Peyer's patch (tissue), 4 donors: ENCODE measurements around the gene TEX19.

Experiments used
- POLR2A ChIP-seq, 2 donors: fragments of 450-650 bp; IDR thresholded peaks; one replicate each; pipeline ENCODE4 v1.5.1; 2017; ENCODE audit warnings: antibody characterized with exemption in 2 of 2, mild to moderate bottlenecking in 2 of 2, moderate library complexity in 2 of 2
- TF ChIP-seq, protein P1 (sequence below), 6 experiments: fragments of 450-650 bp in 4 of 6; fragments of 200-600 bp in 2 of 6; sonication (generic) in 1 of 6; IDR thresholded peaks; one replicate each; pipeline ENCODE4 v1.5.1; 2017 to 2019; ENCODE audit warnings: antibody characterized with exemption in 6 of 6, mild to moderate bottlenecking in 3 of 6, moderate library complexity in 1 of 6

GRCh38 chr17:82390015-82390859, 31.2 kb downstream of the TEX19 start:
- TF ChIP-seq, protein P1, sequence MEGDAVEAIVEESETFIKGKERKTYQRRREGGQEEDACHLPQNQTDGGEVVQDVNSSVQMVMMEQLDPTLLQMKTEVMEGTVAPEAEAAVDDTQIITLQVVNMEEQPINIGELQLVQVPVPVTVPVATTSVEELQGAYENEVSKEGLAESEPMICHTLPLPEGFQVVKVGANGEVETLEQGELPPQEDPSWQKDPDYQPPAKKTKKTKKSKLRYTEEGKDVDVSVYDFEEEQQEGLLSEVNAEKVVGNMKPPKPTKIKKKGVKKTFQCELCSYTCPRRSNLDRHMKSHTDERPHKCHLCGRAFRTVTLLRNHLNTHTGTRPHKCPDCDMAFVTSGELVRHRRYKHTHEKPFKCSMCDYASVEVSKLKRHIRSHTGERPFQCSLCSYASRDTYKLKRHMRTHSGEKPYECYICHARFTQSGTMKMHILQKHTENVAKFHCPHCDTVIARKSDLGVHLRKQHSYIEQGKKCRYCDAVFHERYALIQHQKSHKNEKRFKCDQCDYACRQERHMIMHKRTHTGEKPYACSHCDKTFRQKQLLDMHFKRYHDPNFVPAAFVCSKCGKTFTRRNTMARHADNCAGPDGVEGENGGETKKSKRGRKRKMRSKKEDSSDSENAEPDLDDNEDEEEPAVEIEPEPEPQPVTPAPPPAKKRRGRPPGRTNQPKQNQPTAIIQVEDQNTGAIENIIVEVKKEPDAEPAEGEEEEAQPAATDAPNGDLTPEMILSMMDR (IDR thresholded peaks at IDR 0.05) = no peak
- TF ChIP-seq POLR2A (IDR thresholded peaks at IDR 0.05) = no peak
